Measurements from ENCODE around the gene KRTAP9-1.
"Not testable (repeated sequence)": the region's sequence is repeated elsewhere in the genome, so short reads cannot be mapped to it uniquely, and the experiment has no call there.

The KRTAP9-1 gene

DNA sequence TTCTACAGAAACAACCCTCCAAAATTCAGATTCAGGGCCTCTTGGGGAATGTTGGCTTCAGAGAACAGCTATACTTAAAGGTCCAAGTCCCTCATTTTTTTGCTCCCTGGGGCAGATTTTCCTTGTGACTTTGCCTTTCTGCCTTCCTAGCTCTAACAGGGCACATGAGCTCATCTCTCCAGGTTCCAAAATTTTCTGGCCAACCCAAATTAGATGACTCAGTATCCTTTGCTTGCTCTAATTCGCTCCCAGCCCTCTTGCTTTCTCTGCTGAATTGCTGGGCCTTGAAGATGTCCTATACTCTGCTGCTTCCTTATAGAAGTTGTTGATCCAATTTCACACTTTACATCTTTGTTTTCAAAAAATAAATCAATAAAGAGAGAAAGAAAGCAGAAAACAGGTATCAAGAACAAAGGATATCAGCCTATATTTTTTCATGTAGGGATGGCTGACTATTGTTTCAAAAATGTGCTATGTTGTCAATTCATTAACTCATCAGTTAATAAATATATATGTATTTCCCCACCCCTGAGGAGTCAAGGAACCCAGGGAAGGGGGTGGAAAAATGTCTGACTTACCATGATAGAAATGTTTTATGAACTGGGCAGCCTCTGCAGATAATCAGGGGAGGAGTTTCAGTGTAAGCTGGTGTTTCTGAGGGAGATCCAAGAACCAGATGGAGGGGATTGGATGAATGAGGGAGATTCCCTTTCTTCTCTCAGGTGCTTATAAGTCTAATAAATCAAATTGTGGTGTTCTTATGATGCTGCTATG, 10.7 kb upstream of the KRTAP9-1 start:
- DNase-seq (ENCODE audit: low read depth) = no peak

DNA sequence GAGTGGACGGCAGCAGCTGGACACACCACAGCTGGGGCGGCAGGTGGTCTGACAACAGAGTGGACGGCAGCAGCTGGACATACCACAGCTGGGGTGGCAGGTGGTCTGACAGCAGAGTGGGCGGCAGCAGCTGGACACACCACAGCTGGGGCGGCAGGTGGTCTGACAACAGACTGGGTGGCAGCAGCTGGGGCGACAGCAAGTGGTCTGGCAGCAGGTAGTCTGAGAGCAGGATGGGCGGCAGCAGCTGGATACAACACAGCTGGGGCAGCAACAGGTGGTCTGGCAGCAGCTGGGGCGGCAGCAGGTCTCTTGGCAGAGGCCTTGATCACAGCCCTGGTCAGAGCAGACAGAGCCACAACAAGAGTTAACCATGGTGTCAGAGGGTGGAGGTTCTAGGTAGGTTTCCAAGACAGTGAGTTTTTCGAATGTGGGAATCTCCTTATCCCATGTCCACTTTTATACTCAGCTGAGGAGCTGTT, 5.2 kb upstream of the KRTAP9-1 start, which contains the start of gene KRTAP4-1:
Gene KRTAP4-1, minus strand, starts transcription at position 432 of the 482 bp plus-strand sequence. Its CDS starts 57 bp downstream, at position 375.
- no peak for DNase-seq (ENCODE audit: low read depth)

DNA sequence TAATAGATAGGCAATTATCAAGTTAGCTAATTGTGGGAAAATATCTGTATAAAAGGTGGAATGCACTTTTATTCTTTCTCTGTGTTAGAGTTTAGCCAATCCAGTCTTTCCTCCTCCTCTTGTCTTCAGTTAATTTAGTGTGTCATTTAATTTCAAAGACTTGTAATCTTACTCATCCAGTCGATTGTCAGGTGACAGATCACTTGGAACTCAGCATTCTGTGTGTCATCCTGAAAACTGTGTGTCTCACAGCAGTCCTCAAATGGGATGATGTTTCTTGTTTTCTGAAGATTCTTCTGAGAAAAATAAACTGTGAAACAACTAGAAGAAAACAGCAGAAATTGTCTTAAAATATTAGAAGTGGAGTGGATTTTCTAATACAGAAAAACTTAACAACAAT, 4.7 kb upstream of the KRTAP9-1 start:
- DNase-seq (ENCODE audit: low read depth) = no peak

DNA sequence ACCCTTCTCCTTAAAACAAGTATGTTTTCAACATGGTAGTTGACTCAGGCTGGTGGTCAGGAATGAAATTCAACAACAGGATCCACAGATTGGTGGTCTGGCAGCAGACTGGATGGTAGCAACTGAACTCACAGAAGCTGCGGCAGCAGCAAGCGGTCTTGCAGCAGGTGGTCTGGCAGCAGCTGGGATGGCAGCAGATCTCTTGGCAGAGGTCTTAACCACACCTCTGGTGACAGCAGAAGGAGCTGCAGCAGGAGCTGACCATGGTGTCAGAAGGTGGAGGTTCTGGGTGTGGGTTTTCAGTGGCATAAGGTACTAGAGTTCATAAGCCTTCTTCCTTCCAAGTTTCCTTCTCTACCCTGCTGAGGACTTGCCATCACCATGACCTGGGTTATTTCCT, 2.8 kb upstream of the KRTAP9-1 start:
- DNase-seq (ENCODE audit: low read depth) = no peak

DNA sequence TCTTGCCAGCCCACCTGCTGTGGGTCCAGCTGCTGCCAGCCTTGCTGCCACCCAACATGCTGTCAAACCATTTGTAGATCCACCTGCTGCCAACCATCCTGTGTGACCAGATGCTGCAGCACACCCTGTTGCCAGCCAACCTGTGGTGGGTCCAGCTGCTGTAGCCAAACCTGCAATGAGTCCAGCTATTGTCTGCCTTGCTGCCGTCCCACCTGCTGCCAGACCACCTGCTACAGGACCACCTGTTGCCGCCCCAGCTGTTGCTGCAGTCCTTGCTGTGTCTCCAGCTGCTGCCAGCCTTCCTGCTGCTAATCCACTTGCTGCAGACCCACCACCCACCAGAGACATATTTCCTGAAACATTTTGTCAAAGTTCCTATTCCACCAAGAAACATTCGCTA, 641 bp downstream of the KRTAP9-1 start:
- no peak for DNase-seq (ENCODE audit: low read depth)

DNA sequence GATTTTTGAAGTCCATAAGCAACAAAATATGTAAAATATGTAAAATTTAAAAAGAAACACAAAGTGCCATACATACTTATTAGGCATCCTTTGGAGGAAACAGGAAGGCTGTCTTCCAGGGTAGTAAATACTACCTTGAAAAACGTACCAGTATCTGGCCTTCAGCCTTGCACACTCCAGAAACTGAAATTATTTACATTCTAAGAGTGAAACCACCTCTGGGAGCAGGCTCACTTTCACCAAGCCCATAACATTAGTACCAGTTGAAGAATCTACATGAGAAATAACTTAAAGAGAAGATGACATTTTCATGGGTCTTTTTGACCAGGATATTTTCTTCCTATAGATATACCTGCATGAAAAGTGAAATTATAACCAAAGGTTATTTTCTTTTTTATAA, 6.4 kb downstream of the KRTAP9-1 start:
- no peak for DNase-seq (ENCODE audit: low read depth)

DNA sequence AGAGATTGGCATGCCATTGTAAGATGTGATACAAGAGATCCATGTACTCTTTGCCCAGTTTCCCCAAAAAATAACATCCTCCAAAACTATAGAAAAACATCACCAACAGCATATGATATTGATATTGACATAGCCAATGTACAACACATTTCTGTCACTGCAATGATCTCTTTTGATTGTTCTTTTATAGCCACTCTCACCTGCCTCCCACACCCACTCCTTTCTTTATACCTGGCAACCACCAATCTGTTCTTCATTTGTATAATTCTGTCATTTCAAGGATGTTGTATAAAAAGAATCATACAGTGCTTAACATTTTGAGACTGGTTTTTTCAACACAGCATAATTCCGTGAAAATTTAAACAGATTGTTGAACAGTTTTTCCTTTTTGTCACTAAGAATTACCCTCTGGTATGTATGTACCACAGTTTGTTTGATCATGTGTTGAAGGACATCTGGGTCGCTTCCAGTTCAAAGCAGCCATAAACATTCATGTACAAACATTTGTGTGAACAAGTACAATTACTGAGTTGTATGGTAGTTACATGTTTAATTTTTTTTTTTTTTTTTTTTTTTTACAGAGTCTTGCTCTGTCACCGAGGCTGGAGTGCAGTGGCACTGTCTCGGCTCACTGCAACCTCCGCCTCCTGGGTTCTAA, 9.9 kb downstream of the KRTAP9-1 start:
- DNase-seq (ENCODE audit: low read depth) = no peak

DNA sequence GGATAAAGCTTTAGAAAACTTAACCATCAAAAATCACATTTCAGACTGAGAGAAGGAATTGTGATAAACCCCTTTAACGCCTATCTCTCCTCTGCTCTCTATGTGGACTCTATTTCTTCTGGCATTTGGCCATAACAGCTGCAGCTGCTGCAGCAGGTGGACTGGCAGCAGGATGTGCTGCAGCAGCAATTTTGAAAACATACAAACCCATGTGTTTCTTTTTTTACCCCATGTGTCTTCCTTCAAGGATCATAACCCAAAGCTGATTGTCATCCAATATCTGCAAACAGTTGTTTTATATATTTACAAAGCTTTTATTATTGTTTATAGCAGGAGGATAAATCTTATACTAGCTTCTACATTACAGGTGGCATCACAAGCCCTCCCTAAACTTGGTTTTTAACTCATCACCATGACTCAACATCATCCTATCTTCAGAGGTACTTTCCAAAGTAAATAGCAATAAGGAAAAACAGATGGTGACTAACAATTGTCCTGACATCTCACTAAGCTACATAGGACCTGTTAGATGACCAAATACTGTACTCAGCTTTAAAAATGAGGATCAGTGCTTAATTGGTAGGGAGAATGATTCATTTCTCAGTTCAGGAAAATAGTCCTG, 22.3 kb downstream of the KRTAP9-1 start:
- DNase-seq (ENCODE audit: low read depth) = no peak

DNA sequence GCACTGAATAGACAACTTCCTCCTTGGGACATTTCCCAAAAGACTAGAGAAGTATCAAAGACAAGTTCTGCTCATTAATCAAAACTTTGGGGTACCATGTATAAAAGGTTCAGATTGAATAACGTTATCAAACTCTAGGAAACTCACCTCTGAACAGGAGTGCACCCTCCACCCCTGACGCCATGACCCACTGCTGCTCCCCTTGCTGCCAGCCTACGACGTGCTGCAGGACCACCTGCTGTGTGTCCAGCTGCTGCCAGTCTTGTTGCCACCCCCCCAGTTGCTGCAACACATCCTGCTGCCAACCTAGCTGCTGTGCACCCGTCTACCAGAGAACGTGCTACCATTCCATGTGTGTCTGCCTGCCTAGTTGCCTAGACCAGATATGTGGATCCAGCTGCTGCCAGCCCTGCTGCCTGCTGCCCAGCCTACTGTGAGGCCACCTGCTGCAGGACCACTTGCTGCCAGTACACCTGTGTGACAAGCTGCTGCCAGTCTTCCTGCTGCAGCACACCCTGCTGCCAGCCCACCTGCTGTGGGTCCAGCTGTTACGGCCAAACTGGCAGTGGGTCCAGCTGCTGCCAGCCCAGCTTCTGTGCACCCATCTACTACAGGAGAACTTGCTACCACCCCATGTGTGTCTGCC, 23.0 kb downstream of the KRTAP9-1 start:
- DNase-seq (ENCODE audit: low read depth) = no peak

DNA sequence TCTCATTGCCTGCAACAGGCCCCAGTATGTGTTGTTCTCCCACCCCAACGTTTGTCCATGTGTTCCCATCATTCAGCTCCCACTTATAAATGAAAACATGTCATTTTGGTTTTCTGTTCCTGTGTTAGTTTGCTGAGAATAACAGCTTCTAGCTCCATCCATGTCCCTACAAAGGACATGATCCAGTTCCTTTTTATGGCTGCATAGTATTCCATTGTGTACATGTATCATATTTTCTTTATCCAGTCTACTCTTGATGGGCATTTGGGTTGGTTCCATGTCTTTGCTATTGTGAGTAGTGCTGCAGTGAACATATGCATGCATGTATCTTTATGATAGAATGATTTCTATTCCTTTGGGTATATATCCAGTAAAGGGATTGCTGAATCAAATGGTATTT, 26.0 kb downstream of the KRTAP9-1 start:
- no peak for DNase-seq (ENCODE audit: low read depth)

DNA sequence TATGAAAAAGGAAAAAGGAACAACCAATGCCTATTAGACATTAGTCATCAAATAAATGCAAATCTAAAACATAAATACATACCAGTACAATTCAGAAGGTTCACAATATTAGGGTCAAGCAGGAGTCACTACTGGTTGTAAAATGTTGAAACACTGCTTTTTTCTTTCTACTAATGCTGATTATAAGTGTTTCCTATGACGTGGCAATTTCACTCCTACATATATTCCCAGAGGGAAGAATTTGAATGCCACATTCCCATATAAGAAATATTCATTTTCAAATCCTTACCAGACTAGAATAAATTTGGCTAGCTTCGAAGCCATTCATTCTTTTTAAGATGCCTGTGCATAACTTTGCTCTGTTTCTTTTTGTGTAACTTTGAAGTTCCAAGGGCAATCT, 34.1 kb downstream of the KRTAP9-1 start:
- DNase-seq (ENCODE audit: low read depth) = no peak

DNA sequence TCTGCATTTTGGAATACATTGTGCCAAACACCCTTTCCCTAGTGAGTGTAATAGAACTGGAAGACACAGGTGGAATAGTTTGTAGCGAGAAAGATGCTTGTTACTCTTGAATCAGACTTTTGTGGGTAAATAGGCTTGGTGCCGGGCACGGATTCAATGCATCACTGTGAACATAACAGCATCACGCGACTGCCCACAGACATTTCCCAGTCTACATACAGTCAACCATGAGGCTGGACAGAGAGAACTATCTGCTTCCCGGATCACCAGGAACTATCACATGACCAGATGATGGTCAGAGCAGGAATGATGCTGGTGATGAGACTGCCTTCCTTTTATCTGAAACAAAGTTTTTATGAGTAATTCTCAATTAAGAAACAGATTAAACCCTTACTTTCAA, 36.4 kb downstream of the KRTAP9-1 start:
- DNase-seq (ENCODE audit: low read depth) = no peak

DNA sequence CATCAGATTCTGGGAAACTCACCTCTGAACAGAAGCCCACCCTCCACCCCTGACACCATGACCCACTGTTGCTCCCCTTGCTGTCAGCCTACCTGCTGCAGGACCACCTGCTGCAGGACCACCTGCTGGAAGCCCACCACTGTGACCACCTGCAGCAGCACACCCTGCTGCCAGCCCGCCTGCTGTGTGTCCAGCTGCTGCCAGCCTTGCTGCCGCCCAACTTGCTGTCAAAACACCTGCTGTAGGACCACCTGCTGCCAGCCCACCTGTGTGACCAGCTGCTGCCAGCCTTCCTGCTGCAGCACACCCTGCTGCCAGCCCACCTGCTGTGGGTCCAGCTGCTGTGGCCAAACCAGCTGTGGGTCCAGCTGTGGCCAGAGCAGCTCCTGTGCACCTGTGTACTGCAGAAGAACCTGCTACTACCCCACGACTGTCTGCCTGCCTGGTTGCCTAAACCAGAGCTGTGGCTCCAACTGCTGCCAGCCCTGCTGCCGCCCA, 37.0 kb downstream of the KRTAP9-1 start, which contains the start of gene KRTAP9-2:
Gene KRTAP9-2, plus strand, starts transcription at position 51 of the 498 bp plus-strand sequence. Its CDS starts 7 bp downstream, at position 58.
- not testable (repeated sequence) for DNase-seq (ENCODE audit: low read depth)

DNA sequence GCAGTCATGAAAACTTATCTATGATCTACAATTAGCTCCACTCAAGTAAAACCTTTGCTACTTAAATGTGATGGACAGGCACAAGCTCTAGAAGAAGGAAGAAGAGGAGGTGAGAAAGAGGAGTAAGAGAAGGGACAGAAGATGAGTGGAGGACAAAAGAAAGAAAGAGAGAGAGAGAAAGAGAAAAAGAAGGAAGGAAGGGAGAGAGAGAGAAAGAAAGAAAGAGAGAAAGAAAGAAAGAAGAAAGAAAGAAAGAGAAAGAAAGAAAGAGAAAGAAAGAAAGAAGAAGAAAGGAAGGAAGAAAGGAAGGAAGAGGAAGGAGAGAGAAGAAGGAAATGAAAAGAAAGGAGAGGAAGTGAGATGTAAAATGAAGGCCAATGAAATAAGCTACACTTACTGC, 40.4 kb downstream of the KRTAP9-1 start:
- DNase-seq (ENCODE audit: low read depth) = no peak

DNA sequence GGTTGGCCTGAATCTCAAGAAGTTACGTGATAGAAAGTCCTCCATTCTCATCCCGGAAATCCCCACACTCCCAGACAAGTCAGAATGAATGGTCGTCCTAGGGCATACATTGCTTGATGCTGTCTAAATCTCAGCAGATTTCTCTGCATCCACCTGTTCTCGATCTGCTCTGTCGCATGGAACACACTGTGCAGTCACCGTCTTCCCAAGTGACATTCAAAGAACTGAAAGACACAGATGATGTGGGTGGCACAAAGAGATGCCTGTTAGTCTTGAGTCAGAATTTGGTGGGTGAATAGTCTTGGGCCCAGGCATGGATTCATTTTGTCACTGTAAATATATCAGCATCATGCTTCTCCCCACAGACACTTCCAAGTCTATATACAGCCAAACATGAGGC, 42.0 kb downstream of the KRTAP9-1 start:
- DNase-seq (ENCODE audit: low read depth) = no peak

DNA sequence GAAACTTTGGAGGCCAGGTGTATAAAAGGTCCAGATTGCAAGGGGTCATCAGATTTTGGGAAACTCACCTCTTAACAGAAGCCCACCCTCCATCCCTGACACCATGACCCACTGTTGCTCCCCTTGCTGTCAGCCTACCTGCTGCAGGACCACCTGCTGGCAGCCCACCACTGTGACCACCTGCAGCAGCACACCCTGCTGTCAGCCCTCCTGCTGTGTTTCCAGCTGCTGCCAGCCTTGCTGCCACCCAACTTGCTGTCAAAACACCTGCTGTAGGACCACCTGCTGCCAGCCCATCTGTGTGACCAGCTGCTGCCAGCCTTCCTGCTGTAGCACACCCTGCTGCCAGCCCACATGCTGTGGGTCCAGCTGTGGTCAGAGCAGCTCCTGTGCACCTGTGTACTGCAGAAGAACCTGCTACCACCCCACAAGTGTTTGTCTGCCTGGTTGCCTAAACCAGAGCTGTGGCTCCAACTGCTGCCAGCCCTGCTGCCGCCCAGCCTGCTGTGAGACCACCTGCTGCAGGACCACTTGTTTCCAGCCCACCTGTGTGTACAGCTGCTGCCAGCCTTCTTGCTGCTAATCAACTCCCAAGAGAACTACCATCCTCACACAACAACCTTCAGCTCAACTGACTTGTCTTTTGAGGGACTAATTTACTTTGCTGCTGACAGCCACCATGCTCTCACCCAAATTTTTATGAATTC, 42.9 kb downstream of the KRTAP9-1 start, which contains the start of gene KRTAP9-3:
Gene KRTAP9-3, plus strand, starts transcription at position 51 of the 707 bp plus-strand sequence. Its CDS starts 53 bp downstream, at position 104.
- not testable (repeated sequence) for DNase-seq (ENCODE audit: low read depth)

DNA sequence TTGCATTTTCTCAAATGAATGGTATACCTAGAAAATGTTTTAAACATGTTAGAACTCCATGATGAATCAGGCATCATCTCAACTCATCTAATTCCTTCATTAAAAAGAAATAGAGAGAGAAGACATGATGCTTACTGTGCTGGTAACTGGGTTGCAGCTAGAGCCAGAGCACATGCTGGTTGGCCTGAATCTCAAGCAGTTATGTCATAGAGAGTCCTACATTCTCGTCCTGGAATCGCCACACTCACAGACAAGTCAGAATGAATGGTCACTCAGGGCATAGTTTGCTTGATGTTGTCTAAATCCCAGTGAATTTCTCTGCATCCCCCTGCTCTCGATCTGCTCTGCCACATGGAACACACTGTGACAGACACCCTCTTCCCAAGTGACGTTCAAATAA, 47.4 kb downstream of the KRTAP9-1 start:
- DNase-seq (ENCODE audit: low read depth) = not testable (repeated sequence)

DNA sequence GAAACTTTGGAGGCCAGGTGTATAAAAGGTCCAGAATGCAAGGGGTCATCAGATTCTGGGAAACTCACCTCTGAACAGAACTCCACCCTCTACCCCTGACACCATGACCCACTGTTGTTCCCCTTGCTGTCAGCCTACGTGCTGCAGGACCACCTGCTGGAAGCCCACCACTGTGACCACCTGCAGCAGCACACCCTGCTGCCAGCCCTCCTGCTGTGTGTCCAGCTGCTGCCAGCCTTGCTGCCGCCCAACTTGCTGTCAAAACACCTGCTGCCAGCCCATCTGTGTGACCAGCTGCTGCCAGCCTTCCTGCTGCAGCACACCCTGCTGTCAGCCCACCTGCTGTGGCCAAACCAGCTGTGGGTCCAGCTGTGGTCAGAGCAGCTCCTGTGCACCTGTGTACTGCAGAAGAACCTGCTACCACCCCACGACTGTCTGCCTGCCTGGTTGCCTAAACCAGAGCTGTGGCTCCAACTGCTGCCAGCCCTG, 48.3 kb downstream of the KRTAP9-1 start, which contains the start of gene KRTAP9-8:
Gene KRTAP9-8, plus strand, starts transcription at position 51 of the 489 bp plus-strand sequence. Its CDS starts 53 bp downstream, at position 104.
- DNase-seq (ENCODE audit: low read depth) = not testable (repeated sequence)

Data from stimulated activated CD8-positive, alpha-beta memory T cell treated with anti-CD3 and anti-CD28 coated beads, Interleukin-15, amount 100 ng/mL, for 24 hours (primary cell).